GM12874 (cell line): ENCODE data around the gene CIDEB.

Experiments
- CTCF ChIP-seq: IDR thresholded peaks from 2 replicates; pipeline ENCODE4 v1.5.1; 2011; ENCODE audit warnings: low read depth, mild to moderate bottlenecking, control low read depth, low read length, moderate library complexity; ENCODE audit not compliant: insufficient read depth

CIDEB gene

GRCh38 chr14:24272467-24272866 lies 35.3 kb downstream of the CIDEB start:
- no peak for TF ChIP-seq CTCF

- no peak for TF ChIP-seq CTCF
Measured at GRCh38 chr14:24271834-24272263, 35.9 kb downstream of the CIDEB start.

GRCh38 chr14:24271134-24271833 lies 36.5 kb downstream of the CIDEB start, which contains the start of gene RABGGTA:
Gene RABGGTA, minus strand, starts transcription at chr14:24271597. Its CDS starts 482 bp downstream, at chr14:24271115.
- TF ChIP-seq CTCF = peak; percentile 92

- no peak for TF ChIP-seq CTCF
Measured at GRCh38 chr14:24270537-24271133, 37.1 kb downstream of the CIDEB start.

- TF ChIP-seq CTCF = no peak
Measured at GRCh38 chr14:24269910-24270536, 37.8 kb downstream of the CIDEB start.

- no peak for TF ChIP-seq CTCF
Measured at GRCh38 chr14:24269368-24269767, 38.4 kb downstream of the CIDEB start.

- no peak for TF ChIP-seq CTCF
Measured at GRCh38 chr14:24268225-24268624, 39.6 kb downstream of the CIDEB start.
